HCEC 1CT (cell line): ENCODE measurements around the gene MBNL1.

Experiments used
- DNase-seq: peaks from one replicate; pipeline ENCODE4 v3.0.0-alpha.2; 2017

The MBNL1 gene

DNA sequence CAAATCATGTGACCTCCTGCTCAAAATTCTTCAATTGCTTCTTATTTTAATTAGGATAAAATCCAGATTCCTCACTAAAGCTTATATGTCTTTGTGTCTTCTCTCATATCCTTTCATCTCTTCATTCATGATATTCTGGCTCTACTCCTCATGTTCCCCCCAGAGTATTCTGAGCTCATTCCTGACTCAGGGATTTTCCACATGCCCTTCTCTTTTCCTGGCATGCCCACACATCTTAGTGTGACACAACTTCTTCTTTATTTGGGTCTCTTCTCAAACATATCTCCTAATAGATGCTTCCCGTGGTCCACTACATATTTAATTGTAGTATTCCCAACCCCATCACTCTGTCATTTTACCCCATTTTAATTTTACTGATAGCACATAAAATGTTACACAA, 15.2 kb upstream of the MBNL1 start:
- DNase-seq = no peak

DNA sequence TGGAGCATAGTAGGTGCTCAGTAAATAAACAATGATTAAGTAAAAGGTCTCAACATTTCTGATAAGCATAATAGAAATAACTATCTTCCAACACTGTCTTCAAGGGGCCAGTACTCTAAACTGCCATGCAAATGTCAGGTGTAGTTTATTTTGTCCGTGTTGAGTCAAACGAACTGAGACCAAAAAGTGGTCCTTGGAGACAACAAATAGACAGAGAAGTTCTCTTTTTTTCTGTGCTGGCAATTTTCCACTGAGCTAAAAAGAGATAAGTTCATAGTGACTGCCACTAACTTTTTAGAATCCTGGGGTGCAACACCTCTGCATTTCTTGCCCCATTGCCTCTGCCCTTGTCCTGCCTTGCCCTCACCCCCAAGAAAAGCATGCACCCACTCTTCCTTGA, 14.7 kb upstream of the MBNL1 start:
- DNase-seq = no peak

DNA sequence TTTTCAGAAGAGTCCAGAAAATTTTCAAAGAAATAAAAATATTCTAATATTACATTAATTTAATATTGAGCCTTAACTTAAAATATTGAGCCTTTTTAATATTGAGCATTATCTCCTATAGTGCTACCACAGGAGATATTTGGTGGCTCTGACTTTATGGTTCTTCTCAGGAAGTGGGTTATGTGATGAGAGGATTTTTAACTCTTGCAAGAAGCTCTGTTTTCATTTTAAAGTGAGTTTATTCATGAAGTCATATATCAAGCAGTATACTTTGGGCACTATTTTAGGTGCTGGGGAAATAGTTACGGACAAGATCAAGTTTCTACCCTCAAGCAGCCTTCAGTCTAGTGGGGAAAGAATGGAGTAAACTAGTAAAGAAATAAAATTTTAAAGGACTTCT, 13.4 kb upstream of the MBNL1 start:
- DNase-seq = no peak

DNA sequence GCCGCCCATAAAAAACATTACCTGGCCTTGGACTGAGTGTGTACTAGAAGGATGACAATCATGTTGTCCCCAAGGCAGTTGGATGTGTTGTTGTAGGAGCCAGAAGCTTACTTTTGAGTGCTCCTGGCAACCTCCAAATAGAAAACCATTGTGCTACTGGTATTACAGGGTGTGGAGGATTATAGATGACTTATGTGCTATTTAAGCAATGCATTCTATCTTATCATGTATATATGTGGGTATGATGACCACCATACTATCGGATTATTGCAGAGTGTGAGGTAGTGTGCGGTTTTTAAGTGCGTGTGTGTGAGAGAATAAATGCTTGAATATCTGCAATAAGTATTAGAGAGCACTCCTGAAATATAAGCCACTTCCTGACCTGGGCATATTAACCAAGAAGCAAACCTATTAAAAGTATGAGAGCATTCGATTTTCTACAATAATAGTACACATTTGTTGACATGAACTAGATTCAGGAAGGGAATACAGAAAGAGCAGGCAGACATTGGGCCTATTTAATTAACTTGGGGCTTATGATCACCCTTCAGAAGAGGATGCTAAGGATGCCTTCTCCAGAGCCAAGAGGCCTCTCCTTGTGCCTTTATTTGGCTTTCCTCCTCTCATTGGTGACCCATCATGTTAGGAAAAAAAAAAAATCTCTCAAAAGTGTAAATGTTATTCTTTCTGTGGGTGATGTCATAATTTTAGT, 11.7 kb upstream of the MBNL1 start:
- DNase-seq = peak; percentile 28

GRCh38 chr3:152257563-152258035, 11.1 kb upstream of the MBNL1 start:
- no peak for DNase-seq

DNA sequence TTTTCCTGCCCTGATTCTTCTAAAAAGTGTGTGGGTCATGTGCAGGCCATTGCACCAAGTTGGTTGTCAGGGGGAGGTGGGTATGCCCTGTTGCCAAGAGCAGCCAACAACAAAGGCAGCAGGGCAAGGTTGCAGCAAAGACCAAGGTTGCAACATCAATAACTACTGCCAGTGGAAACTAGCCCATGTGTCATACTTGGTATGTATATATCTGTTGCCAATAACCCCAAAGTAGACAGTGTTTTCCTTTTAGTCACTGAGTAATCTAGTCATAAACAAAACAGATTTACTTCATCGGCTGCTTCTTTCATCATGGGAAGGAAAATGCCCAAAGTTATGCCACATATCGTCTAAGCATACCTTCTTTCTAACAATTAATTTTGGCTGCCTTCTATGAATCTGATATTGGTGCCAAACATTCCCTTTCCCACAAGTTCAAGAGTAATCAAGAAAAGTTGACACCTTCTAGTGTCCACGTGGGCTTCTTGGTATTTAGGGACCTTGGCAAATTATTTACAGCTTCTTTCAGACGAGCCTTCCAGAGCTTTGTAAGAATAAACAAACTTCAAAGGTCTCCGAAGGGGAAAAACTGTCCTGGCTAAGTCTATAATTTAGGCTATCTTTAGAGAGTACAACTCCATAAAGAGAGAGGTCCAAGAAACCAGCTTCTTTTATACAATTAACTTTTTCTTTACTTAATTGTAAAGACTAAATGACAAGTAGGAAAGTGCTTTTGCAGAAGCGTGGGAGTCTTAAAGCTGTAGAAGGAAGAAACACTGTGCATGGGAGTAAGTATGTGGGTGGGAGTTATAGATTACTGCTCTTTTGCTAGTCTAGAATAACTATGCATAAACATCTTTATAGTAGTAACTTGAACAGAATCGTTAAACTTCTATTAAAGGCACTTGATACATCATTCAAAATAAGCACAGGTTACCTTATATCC, 10.0 kb upstream of the MBNL1 start:
- peak; percentile 98 for DNase-seq

GRCh38 chr3:152259468-152259867, 9.3 kb upstream of the MBNL1 start:
- DNase-seq = no peak

DNA sequence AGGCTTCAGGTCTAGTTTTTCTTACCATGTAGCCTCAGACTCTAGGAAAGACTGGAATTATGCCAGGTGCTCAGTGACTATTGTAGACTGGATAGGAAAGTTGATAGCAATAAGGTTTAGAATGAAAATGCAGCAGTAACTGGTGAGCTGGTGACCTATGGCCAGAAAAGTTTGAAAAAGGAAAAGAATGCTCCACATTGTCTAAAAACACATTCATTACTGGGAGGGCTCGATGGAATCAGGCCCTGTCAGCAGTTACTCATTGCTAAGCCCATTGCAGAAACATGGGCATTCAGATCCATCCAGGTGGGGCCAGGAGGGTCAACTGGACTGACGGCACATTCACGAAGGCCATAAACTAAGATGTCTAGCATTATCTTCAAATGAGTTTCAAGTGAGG, 8.7 kb upstream of the MBNL1 start:
- no peak for DNase-seq

- no peak for DNase-seq
These were observed 8.2 kb upstream of the MBNL1 start for GRCh38 chr3:152260529-152260928.

- no peak for DNase-seq
These were observed 7.4 kb upstream of the MBNL1 start for GRCh38 chr3:152261329-152261728.

DNA sequence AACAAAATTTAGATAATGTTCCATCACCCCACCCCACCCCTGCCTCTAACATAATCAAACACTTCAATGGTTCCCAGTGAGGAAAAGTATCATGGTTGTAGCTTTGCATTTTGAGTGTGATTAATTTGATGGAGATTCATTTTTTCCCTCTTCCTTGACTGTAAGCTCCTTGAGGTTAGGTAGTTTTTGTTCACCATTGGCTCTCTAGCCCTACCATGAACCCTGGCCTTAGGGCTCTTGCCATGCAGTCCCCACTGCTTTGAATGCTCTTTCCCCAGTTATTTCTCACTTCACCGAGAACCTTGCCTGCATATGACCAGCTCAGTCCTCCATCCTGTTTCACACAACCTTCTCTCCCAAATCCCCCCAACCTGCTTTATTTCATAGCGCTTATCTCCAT, 5.0 kb upstream of the MBNL1 start:
- no peak for DNase-seq

DNA sequence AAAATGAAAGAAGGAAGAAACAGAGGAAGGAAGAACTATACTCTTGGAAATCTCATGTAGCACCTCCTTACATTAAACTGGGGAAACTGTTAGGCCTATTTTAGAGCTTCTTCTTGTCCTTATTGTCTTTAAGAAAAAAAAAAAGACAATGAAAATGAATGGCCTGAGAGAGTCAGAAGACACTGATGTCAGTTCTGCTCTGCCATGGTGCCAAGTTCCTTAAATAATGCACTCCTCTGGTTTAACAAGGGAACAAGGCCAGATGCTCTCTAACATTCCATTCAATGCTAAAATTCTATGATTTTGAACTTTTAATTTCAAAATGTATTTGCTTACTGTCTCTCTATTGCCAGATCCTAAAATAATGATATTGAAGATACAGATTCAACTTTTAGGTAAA, 4.4 kb upstream of the MBNL1 start:
- DNase-seq = no peak

DNA sequence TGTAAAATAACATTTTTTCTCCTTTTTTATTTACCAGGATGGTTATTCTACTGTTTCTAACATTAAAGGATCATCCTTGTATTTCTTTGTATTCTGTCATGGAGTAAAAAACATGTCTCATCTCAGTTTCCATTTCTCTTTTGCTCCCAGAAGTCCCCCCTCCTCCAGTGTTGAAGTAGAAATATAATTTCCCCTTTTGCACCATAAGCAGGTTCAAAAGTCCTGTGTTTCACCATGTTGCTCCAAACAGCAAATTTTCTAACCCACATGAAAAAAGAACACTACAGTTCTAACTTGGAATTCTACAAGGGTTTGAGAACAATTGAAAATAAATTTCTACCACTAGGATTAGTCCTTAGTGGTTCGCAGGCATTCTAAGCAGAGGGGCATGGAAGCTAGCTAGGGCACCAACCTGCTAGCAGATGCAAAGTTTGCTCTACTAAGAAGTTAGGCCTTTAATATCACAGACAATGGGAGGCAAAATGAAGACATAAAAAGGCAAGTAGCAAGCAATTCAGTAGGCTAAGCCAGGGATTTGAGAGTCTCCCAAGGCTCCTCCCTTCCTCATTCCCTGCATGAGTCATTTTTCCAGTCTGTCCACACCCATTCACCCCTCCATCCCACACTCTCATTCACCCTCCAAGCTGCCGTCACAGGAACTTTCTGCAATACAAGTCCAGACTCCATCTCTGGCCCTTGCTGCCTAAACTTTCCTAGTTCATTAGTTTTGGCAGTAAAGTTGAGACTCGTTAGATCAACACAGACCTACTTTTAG, 2.3 kb upstream of the MBNL1 start:
- DNase-seq = peak; percentile 96

GRCh38 chr3:152267831-152268554, 736 bp upstream of the MBNL1 start:
- no peak for DNase-seq

DNA sequence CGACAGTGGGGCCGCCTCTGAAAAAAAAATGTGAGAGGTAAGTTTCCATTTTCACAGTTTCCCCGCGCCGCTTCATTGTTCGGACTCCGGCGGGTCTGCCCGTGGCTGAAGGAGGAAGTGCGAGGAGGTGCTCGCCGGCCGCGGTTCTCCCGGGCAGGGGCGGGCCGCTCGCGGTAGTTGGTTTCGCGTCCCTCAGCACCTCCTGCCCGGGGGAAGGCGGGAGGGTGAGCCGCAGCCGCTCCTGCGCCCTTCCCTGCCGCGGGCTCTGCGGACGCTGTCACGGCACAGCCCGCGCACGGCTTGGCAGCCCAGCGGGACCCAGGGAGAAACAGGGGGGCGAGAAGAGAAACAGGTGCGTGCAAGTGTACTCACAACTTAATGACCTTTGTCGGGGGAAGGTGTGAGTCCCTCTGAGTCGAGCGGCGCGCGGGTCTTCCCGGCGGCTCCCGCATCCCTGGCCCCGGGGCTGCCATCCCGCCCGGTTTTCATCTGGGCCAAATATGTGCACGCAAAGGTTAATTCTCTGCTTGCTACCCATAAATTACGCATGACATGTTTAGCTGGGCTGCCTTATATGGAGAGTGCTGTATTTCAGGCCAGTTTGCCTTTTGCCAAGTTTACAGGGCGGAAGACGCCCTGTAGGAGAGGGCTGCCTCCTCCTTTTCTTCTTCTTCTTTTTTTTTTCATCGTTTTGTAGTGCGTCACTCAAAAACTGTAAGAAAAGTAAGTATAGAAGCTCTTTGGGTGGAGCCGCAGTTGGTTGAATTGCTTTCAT, 514 bp downstream of the MBNL1 start:
- DNase-seq = peak; percentile 95

DNA sequence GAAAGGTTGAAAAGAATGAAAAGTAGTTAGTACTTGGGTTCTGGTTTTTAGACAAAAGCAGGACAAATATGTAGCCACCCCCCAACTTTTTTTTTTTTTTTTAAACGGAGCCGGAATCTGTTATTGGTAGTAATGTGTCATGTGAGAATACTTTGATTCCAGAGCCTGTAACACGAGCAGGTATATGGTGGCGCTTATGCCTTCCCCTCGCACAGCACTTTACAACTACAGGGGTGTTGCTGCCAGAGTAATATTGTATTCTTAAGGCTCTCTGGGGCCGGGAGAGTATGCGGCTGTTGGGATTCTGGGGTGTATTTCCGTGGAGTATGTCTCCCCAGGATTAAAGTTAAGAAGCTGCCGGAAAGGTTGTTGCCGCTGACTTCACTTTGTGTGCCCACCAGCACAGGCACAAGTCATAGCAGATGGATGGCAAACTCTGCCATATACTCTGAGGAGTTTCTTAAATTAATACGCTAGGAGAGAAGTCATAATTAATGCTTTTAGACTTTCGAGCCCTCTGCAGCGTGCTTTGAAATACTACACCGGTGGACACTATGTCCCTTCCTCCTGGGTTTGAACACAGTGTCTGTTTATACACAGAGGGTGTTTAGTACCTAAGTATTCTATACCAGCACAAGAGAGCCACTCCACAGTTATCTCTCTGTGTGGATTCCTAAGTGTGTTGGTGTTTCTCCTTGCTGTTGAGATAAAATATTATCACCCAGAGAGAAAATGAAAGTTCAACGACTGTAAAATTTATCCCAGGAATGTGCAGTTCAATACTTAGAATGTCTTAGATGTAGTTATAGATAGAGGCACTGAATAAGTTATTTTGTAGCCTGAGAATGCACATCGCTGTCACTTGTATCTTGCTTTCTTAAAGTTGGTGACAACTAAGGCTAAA, 1.4 kb downstream of the MBNL1 start:
- peak; percentile 72 for DNase-seq

DNA sequence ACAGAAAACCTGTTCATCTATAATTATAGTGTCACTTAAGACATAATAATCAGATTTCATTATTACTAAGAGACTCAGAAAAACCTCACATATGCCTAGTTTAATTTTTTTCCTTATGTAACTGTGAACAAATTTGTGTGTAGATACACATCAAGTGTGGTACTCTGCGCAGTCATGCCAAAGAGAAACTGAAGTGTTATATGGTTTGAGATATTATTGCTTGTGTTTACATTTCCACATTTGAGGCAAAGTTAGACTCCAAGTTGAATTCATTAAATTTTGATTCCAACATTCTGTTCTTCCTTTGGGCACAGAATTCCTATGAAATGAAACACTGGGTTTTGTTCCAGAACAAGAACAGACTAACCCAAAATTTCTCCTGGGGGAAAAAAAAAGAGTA, 2.2 kb downstream of the MBNL1 start:
- no peak for DNase-seq

GRCh38 chr3:152271501-152272236, 2.9 kb downstream of the MBNL1 start:
- no peak for DNase-seq

DNA sequence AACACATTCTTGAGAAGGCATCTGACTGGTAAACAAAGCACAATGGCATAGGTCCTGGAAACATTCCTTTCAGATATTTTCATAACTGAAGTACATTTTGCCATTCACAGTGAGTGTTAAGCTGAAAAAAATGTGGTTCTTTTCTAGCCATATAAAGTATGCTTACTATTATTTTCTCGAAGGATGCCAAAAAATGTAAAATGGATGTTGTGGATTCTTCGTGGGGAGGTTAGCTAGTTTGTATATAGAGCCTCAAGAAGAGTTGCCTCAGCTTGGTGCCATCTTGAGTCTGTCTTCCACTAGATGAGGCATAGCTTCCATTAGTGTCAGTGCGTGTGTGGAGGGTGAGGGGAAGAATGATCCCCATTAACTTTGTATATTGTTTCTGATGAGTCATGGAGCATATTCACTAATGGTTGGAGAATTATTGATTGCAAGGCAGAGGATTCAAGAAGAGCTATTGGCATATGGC, 4.1 kb downstream of the MBNL1 start:
- DNase-seq = peak; percentile 89

DNA sequence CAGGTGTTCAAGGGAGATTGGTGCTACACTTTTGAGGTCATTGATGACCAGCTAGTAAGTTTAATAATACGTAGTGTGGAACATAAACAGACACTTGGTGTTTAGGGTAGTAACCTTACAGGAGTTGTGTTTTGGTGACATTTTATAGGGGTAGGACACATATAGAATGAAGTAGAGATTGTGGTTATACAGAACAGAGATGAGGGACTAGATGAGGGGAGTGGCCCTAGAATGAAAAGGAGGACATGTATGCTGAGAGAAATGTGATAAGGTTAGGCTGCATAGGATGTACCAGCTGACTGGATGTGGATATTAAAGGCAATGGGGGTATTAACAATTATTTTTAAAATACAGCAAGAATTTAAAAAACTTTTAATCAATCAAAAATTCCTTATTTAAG, 8.0 kb downstream of the MBNL1 start:
- no peak for DNase-seq
